ENCODE data around the gene PDCD2L.
"Not testable (repeated sequence)": the region's sequence is repeated elsewhere in the genome, so short reads cannot be mapped to it uniquely, and the experiment has no call there.

Gene PDCD2L

DNA sequence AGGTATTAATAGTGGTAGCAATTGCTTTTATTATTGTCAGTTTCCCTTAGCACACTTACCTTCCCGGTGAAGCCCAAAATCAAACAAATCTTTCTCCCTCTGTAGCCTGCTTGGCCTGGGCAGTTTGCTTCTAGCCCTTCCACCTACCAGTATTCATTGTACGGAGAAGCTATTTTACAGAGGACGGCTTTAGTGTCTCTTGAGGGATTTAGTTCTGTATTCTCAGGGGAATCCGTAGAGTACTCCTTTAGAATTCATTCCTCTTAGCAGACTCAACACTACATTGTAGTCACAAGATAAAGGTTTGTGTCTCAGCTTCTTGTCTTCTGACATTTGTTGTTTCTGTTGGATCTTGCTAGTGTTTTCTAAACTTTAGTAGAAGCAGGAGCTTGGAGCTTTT lies 53.2 kb downstream of the PDCD2L start:
- no peaks in the 10 kb centered on the region for H3K9me3 ChIP-seq
- TF ChIP-seq CTCF (IDR thresholded peaks at IDR 0.05): no peak

DNA sequence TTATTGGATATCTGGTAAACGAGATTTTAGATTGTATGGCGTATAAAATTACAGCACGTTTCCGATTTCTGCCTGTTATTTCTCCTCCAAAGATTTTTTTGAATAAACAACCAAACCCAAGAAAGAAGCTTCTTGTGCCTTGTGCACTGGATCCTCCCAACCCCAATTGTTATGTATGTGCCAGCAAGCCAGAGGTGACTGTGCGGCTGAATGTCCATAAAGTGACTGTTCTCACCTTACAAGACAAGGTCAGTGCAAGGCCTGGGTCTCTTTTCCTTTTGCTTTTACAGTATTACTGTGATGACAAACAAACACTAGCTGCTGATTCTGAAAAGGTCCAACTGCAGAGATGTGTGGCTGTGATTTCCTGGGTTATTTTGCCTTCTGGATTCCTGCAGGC lies 54.5 kb downstream of the PDCD2L start:
- H3K4me1 ChIP-seq (ENCODE audit: control insufficient read depth in 1 of 2, insufficient read depth in 1 of 2, low read depth in 1 of 2, low read length in 1 of 2): no peaks in the 10 kb centered on the region
- no peak for TF ChIP-seq CTCF (IDR thresholded peaks at IDR 0.05)
- H3K27me3 ChIP-seq: no peaks in the 10 kb centered on the region
- H3K36me3 ChIP-seq: peaks cover 87% of the 10 kb centered on the region
- no peak overlapping the region for H3K27ac ChIP-seq
- H3K4me3 ChIP-seq (ENCODE audit: low read depth in 1 of 2, low read length in 1 of 2): no peak overlapping the region
- no peaks in the 10 kb centered on the region for H3K9me3 ChIP-seq

More for the DNA sequence above, 53.2 kb downstream of the PDCD2L start:
- Histone ChIP-seq H3K27me3 (no peaks in the 10 kb centered on the region), H3K36me3 (peaks cover 87% of the 10 kb centered on the region), H3K4me1 (ENCODE audit: control insufficient read depth in 1 of 2, insufficient read depth in 1 of 2, low read depth in 1 of 2, low read length in 1 of 2) (no peaks in the 10 kb centered on the region), H3K4me3 (ENCODE audit: low read depth in 1 of 2, low read length in 1 of 2) (no peak overlapping the region), H3K27ac (no peak overlapping the region)

DNA sequence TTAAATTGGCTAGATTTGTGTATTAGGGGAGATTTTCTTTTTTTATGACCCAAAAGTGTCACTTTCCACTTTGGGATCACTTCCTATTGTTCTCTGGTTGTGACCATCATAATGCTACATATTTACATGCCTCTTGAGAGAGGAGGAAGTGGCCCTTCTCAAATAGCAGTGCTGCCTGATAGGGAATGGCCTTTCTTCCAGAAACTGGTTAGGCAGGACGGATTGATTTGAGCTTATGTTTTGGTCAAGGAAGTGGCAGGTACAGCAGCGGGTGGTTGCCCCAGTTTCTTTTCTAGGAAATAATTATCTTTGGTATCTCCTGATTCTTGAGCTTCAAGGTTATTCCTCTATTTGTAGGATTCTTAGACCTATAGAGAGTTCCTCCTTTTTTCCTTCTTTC lies 55.4 kb downstream of the PDCD2L start:
- no peak overlapping the region for H3K4me3 ChIP-seq (ENCODE audit: low read depth in 1 of 2, low read length in 1 of 2)
- H3K27me3 ChIP-seq: no peaks in the 10 kb centered on the region
- no peak for TF ChIP-seq CTCF (IDR thresholded peaks at IDR 0.05)
- H3K4me1 ChIP-seq (ENCODE audit: control insufficient read depth in 1 of 2, insufficient read depth in 1 of 2, low read depth in 1 of 2, low read length in 1 of 2): no peaks in the 10 kb centered on the region
- H3K36me3 ChIP-seq: peaks cover 86% of the 10 kb centered on the region
- H3K9me3 ChIP-seq: no peaks in the 10 kb centered on the region
- H3K27ac ChIP-seq: no peak overlapping the region

DNA sequence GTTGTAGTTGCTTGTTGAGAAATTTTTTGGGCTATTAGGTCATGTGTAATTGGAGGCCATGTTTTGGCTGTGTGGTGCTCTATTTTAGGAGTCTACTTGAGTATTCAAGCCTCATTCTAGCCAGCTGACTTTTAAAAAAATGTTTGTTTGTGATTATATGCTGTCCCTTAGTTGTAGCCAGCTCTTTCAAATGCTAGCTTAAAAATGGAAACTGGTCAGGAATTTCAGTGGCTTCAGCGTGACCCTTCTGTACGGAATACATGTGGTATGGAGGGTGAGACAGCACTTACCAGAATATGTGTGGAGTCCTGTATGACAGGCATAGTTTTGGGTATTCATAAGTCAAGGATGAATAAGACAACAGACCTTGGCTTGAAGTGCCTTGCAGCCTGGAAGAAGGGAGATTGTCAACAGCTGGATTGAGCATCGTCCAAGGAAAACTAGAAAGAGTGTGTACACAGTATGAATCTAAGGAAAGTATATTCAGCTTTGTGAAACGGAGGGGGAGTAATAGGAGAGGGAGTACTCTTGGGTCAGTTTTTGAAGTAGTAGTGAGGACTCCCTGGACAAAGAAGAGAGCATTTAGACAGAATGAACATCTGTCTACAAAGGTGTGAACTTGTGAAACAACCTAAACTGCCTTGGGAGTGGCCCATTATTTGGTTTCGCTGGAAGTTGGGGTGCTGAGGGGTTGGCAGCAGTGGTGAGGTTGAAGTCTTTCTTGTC lies 57.3 kb downstream of the PDCD2L start:
- no peak overlapping the region for H3K4me3 ChIP-seq (ENCODE audit: low read depth in 1 of 2, low read length in 1 of 2)
- no peak for TF ChIP-seq CTCF (IDR thresholded peaks at IDR 0.05)
- no peaks in the 10 kb centered on the region for H3K4me1 ChIP-seq (ENCODE audit: control insufficient read depth in 1 of 2, insufficient read depth in 1 of 2, low read depth in 1 of 2, low read length in 1 of 2)
- H3K27ac ChIP-seq: no peak overlapping the region
- H3K36me3 ChIP-seq: peaks cover 91% of the 10 kb centered on the region
- H3K9me3 ChIP-seq: no peaks in the 10 kb centered on the region
- no peaks in the 10 kb centered on the region for H3K27me3 ChIP-seq

DNA sequence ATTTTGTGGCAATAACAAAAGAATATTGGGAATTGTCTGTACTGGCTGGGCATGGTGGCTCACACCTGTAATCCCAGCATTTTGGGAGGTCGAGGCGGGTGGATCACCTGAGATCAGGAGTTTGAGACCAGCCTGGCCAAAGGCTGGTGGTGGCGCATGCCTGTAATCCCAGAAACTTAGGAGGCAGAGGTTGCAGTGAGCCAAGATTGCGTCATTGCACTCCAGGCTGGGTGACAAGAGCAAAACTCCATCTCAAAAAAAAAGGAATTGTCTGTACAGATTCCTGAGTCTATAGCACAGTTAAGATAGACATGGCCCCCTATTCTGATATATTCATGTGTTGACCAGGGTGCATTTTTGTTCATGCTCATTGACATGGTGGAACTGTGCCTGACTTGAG lies 60.6 kb downstream of the PDCD2L start:
- H3K36me3 ChIP-seq: peaks cover 99% of the 10 kb centered on the region
- not testable (repeated sequence) for H3K27ac ChIP-seq, H3K9me3 ChIP-seq

GRCh38 chr19:34468409-34468808 lies 64.2 kb downstream of the PDCD2L start:
- Histone ChIP-seq H3K4me1 (ENCODE audit: control insufficient read depth in 1 of 2, insufficient read depth in 1 of 2, low read depth in 1 of 2, low read length in 1 of 2) (no peaks in the 10 kb centered on the region), H3K27me3 (no peaks in the 10 kb centered on the region), H3K9me3 (no peaks in the 10 kb centered on the region), H3K27ac (no peak overlapping the region), H3K36me3 (peaks cover 96% of the 10 kb centered on the region), H3K4me3 (ENCODE audit: low read depth in 1 of 2, low read length in 1 of 2) (no peak overlapping the region)
- TF ChIP-seq CTCF (IDR thresholded peaks at IDR 0.05): no peak

More for the DNA sequence above, 60.6 kb downstream of the PDCD2L start:
- not testable (repeated sequence) for H3K4me1 ChIP-seq (ENCODE audit: control insufficient read depth in 1 of 2, insufficient read depth in 1 of 2, low read depth in 1 of 2, low read length in 1 of 2); H3K27me3 ChIP-seq; H3K4me3 ChIP-seq (ENCODE audit: low read depth in 1 of 2, low read length in 1 of 2)

DNA sequence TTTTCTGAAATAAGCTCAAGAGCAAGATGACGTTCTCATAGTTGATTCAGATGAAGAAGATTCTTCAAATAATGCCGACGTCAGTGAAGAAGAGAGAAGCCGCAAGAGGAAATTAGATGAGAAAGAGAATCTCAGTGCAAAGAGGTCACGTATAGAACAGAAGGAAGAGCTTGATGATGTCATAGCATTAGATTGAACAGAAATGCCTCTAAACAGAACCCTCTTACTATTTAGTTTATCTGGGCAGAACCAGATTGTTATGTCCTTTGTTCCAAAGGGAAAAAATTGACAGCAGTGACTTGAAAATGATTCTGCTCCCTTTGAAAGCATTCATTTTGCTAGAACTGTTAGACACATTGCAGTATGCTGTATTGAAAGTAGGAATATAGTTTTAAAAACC lies 64.8 kb downstream of the PDCD2L start:
- H3K36me3 ChIP-seq: peaks cover 90% of the 10 kb centered on the region
- not testable (repeated sequence) for H3K9me3 ChIP-seq; H3K4me1 ChIP-seq (ENCODE audit: control insufficient read depth in 1 of 2, insufficient read depth in 1 of 2, low read depth in 1 of 2, low read length in 1 of 2); H3K27me3 ChIP-seq; H3K27ac ChIP-seq; H3K4me3 ChIP-seq (ENCODE audit: low read depth in 1 of 2, low read length in 1 of 2)
